Spleen (tissue), 11 donors: ENCODE data around the gene TMEM50A. TPM values are rescaled to one million over a fixed set of nuclear protein-coding genes. Genes with fewer than 3 reads are reported as not detected.
"Not testable (repeated sequence)": the region's sequence is repeated elsewhere in the genome, so short reads cannot be mapped to it uniquely, and the experiment has no call there.

Experiments used
- DNase-seq: peaks from one replicate; pipeline ENCODE4 v3.0.0-alpha.2; 2020
- H3K27ac ChIP-seq, 8 donors: fragments of 200-600 bp; sonication (generic) in 7 of 8; 1 replicate in 4 of 8; 2 replicates in 4 of 8; pipeline versions ENCODE4 v1.5.0 to v1.8.0; 2016 to 2021; ENCODE audit warnings: inconsistent platforms in 4 of 8, mild to moderate bottlenecking in 4 of 8, moderate library complexity in 1 of 8
- H3K27me3 ChIP-seq, 7 donors: fragments of 200-600 bp; sonication (generic) in 6 of 7; replicated peaks in 1 of 7; 1 replicate in 4 of 7; 2 replicates in 3 of 7; pipeline versions ENCODE4 v1.5.0 to v1.8.0; 2016 to 2021; ENCODE audit warnings: inconsistent platforms in 3 of 7, mild to moderate bottlenecking in 1 of 7
- H3K36me3 ChIP-seq, 6 donors: fragments of 200-600 bp; sonication (generic) in 5 of 6; 1 replicate in 4 of 6; 2 replicates in 2 of 6; pipeline versions ENCODE4 v1.5.0 to v1.8.0; 2016 to 2021; ENCODE audit warnings: inconsistent platforms in 2 of 6
- H3K4me1 ChIP-seq, 6 donors: fragments of 200-600 bp; sonication (generic) in 5 of 6; 1 replicate in 3 of 6; 2 replicates in 3 of 6; pipeline versions ENCODE4 v1.5.0 to v1.8.0; 2016 to 2021; ENCODE audit warnings: inconsistent platforms in 3 of 6
- H3K4me3 ChIP-seq, 8 donors: fragments of 200-600 bp; sonication (generic) in 7 of 8; 1 replicate in 4 of 8; 2 replicates in 4 of 8; pipeline versions ENCODE4 v1.5.0 to v1.8.0; 2016 to 2021; ENCODE audit warnings: inconsistent platforms in 4 of 8, mild to moderate bottlenecking in 4 of 8, moderate library complexity in 2 of 8
- H3K9me3 ChIP-seq, 8 donors: fragments of 200-600 bp; sonication (generic) in 7 of 8; 1 replicate in 4 of 8; 2 replicates in 4 of 8; pipeline versions ENCODE4 v1.5.0 to v1.8.0; 2016 to 2021; ENCODE audit warnings: inconsistent platforms in 4 of 8
- POLR2A ChIP-seq, 3 donors: fragments of 450-650 bp; IDR thresholded peaks; one replicate each; pipeline ENCODE4 v1.5.1; 2017; ENCODE audit warnings: antibody characterized with exemption in 3 of 3, mild to moderate bottlenecking in 1 of 3
- POLR2AphosphoS5 ChIP-seq, 3 donors: sonication (generic); formaldehyde crosslinking; IDR thresholded peaks; one replicate each; pipeline ENCODE4 v1.5.1; 2017; ENCODE audit warnings: antibody characterized with exemption in 3 of 3
- WGBS, 5 donors: extraction: QIAGEN DNeasy Blood & Tissue Kit in 3 of 5; methylation state at CpG; one replicate each; pipeline versions ENCODE4 v1.1.5 to v1.1.7; 2013 to 2018; 5-methylcytosine and 5-hydroxymethylcytosine counted together
- intact Hi-C: fragments of 100-400 bp; cut with DNase I; formaldehyde crosslinking; loops from one replicate; pipeline ENCODE4 v1.15.0; 2023; ENCODE audit warnings: low total_unique reads
- polyA plus RNA-seq, 3 donors: library from polyadenylated mRNA; stranded (reverse); fragments of 200-250 nt; gene quantifications; one replicate each; pipeline ENCODE4 v1.2.1, GENCODE V29; 2013
- total RNA-seq, 7 donors: library from RNA; depleted of rRNA in 3 of 7; stranded (reverse); fragments of >200 nt in 3 of 7; fragmentation: NEBNext Ultra II Directional in 4 of 7; extraction: Animal tissue kit (Norgen Biotek cat#: 25700) in 4 of 7; gene quantifications; one replicate each; pipeline versions ENCODE4 v1.1.0 to v1.2.1, GENCODE V29; 2016 to 2021
- TF ChIP-seq, protein P1 (sequence below), 11 experiments: fragments of 200-600 bp in 7 of 11; fragments of 450-650 bp in 4 of 11; sonication (generic) in 4 of 11; IDR thresholded peaks in 8 of 11; conservative IDR thresholded peaks in 3 of 11; 1 replicate in 7 of 11; 2 replicates in 4 of 11; pipeline versions ENCODE4 v1.4.0 to v1.8.0; 2016 to 2021; ENCODE audit warnings: antibody characterized with exemption in 11 of 11, inconsistent platforms in 4 of 11, mild to moderate bottlenecking in 1 of 11
- donor health status: healthy with polysubstance abuse.
- donor health status: DM: no; HTN: no; CAD: no; lungs with moderate emphysema.
- donor health status: DM: no; HTN: no; CAD: no.
- donor health status: Bipolar disorder and iron deficiency.
- donor health status: healthy.
- donor health status: DM: no; HTN: no; CAD: no.
- donor health status: DM: yes; HTN: yes; CAD: no.

Gene TMEM50A
- total and polyA plus RNA-seq, 10 donors: 44.1 to 108 (median 80.4) TPM

DNA sequence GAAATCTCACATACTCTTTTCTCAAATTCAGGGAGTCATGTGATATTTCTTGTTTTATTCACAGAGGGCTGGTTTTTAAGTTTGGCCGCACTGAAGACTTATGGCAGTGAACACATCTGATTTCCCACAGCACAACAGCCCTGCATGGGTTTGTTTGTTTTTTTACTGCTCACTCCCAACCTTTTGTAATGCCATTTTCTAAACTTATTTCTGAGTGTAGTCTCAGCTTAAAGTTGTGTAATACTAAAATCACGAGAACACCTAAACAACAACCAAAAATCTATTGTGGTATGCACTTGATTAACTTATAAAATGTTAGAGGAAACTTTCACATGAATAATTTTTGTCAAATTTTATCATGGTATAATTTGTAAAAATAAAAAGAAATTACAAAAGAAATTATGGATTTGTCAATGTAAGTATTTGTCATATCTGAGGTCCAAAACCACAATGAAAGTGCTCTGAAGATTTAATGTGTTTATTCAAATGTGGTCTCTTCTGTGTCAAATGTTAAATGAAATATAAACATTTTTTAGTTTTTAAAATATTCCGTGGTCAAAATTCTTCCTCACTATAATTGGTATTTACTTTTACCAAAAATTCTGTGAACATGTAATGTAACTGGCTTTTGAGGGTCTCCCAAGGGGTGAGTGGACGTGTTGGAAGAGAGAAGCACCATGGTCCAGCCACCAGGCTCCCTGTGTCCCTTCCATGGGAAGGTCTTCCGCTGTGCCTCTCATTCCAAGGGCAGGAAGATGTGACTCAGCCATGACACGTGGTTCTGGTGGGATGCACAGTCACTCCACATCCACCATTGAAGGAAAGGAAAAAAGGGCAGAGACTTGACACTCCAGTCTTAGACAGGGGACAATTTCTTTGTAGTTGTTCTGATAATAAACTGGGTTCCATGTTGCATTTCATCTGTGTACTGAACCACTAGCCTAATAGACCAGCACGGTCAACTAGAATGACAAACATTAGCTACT is 22.8 kb downstream of the TMEM50A start:
- TF ChIP-seq POLR2A (IDR thresholded peaks at IDR 0.05): no peak
- TF ChIP-seq POLR2AphosphoS5 (IDR thresholded peaks at IDR 0.05): peak in 1 of 3 donors; percentile 16
- Histone ChIP-seq H3K4me3 (no peak overlapping the region), H3K27me3 (no peaks in the 10 kb centered on the region), H3K4me1 (peaks cover 0 to 11% (median 2%) of the 10 kb centered on the region in 6 donors), H3K36me3 (peaks cover 0 to 63% (median 51%) of the 10 kb centered on the region in 6 donors), H3K27ac (peak overlapping the region in 2 of 8 donors; percentile 19 to 39), H3K9me3 (no peaks in the 10 kb centered on the region)
- intact Hi-C loops: no loop called here
- DNase-seq: no peak
- WGBS, 5 donors: 89 to 94% (median 92%) methylated on average over 7 of the region's 7 CpGs

DNA sequence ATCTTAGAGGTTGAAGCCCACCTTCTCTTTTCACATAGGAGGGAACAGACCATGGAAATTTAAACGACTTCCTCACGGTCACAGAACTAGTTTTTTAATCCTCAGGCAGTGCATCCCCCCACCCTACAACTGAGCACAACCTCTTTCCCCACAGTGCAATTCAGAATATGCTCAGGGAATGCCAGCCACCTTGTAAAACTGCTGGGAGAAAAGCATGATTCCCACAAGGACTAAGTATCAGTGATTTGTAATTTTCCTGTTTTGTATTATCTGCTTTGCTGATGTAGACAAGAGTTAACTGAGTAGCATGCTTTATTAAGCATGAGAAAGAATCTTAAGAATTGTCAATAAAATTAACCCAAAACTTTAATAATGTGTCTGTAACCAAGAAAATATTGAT is 23.8 kb downstream of the TMEM50A start:
- no peaks in the 10 kb centered on the region for H3K27me3 ChIP-seq
- intact Hi-C loops: no loop called here
- H3K27ac ChIP-seq: peak overlapping the region in 3 of 8 donors; percentile 19 to 39 (median 28)
- H3K36me3 ChIP-seq: peaks cover 0 to 53% (median 44%) of the 10 kb centered on the region in 6 donors
- DNase-seq: no peak
- no peaks in the 10 kb centered on the region for H3K9me3 ChIP-seq
- peaks cover 0 to 2% (median under 1%) of the 10 kb centered on the region in 6 donors for H3K4me1 ChIP-seq
- TF ChIP-seq, protein P1, sequence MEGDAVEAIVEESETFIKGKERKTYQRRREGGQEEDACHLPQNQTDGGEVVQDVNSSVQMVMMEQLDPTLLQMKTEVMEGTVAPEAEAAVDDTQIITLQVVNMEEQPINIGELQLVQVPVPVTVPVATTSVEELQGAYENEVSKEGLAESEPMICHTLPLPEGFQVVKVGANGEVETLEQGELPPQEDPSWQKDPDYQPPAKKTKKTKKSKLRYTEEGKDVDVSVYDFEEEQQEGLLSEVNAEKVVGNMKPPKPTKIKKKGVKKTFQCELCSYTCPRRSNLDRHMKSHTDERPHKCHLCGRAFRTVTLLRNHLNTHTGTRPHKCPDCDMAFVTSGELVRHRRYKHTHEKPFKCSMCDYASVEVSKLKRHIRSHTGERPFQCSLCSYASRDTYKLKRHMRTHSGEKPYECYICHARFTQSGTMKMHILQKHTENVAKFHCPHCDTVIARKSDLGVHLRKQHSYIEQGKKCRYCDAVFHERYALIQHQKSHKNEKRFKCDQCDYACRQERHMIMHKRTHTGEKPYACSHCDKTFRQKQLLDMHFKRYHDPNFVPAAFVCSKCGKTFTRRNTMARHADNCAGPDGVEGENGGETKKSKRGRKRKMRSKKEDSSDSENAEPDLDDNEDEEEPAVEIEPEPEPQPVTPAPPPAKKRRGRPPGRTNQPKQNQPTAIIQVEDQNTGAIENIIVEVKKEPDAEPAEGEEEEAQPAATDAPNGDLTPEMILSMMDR (IDR thresholded peaks at IDR 0.05 in 8 of 11, conservative IDR thresholded peaks at IDR 0.05 in 3 of 11): no peak
- TF ChIP-seq POLR2AphosphoS5 (IDR thresholded peaks at IDR 0.05) (no peak), POLR2A (IDR thresholded peaks at IDR 0.05) (no peak)
- H3K4me3 ChIP-seq: no peak overlapping the region
- WGBS, 5 donors: 70 to 90% (median 82%) methylated on average over 2 of the region's 2 CpGs

DNA sequence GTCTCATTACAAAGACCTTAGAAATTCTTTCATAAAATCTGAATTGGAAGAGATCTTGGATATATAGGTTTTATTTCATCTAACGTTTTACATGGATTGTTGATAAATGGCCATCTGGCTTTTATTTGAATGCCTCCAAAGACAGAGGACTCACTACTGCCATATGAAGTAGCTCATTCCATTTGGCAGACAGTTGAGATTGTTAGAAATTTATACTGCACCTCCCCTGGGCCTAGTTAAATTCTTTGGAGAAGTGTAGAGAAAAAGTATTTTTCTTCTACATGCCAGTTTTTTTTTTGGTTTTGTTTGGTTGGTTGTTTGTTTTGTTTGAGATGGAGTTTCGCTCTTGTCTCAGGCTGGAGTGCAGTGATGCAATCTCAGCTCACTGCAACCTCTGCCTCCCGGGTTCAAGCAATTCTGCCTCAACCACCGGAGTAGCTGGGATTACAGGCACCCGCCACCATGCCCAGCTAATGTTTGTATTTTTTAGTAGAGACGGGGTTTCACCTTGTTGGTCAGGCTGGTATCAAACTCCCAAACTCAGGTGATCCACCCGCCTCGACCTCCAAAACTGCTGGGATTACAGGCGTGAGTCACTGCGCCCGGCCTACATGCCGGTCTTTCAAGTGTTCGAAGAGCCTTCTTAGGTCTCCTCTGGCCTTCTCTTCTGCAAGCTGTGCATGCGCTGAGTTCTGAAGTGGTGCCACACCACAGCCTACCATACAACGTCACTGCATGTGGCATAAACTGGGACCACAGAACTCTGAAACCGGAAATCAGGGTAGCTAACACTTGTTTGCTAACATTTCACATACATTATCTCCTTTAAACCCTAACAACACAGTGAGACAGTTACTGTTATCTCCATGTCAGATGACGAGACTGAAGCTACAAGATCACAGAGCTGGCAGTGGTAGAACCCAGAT is 24.8 kb downstream of the TMEM50A start:
- DNase-seq, H3K27me3 ChIP-seq, H3K4me3 ChIP-seq, H3K9me3 ChIP-seq, intact Hi-C loops, H3K4me1 ChIP-seq, H3K27ac ChIP-seq: not testable (repeated sequence)
- peaks cover 0 to 44% (median 38%) of the 10 kb centered on the region in 6 donors for H3K36me3 ChIP-seq
- no CpG with 5 or more reads among the region's 17 CpGs for WGBS, 5 donors

DNA sequence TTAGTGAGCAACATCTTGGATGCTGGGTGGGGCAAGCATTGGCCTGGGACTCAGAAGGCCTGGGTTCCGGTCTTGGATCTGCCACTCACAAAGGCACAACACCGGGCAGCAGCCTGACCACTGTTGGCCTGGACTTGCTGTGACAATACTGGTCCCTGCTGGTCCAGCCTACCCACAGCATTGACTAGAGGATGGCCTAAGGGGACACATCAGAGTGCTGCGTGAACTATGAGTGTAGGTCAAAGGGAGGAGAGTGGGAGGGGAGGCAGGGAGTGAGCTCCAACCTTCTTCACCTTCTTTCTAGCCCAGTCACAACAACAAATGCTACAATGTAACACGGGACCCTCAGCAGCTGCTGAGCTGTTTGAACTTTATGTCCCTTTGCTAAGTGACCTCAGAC is 31.1 kb downstream of the TMEM50A start:
- Histone ChIP-seq H3K27me3 (no peaks in the 10 kb centered on the region), H3K9me3 (no peaks in the 10 kb centered on the region), H3K36me3 (peaks cover 0 to 6% (median 0%) of the 10 kb centered on the region in 6 donors), H3K27ac (no peak overlapping the region), H3K4me1 (peaks cover 0 to 5% (median 0%) of the 10 kb centered on the region in 6 donors), H3K4me3 (no peak overlapping the region)
- DNase-seq: no peak
- intact Hi-C loops: no loop called here
- 78 to 99% (median 87%) methylated on average over 4 of the region's 4 CpGs for WGBS, 5 donors
- TF ChIP-seq POLR2AphosphoS5 (IDR thresholded peaks at IDR 0.05) (no peak), POLR2A (IDR thresholded peaks at IDR 0.05) (no peak)
- TF ChIP-seq, protein P1 (IDR thresholded peaks at IDR 0.05 in 8 of 11, conservative IDR thresholded peaks at IDR 0.05 in 3 of 11): no peak

DNA sequence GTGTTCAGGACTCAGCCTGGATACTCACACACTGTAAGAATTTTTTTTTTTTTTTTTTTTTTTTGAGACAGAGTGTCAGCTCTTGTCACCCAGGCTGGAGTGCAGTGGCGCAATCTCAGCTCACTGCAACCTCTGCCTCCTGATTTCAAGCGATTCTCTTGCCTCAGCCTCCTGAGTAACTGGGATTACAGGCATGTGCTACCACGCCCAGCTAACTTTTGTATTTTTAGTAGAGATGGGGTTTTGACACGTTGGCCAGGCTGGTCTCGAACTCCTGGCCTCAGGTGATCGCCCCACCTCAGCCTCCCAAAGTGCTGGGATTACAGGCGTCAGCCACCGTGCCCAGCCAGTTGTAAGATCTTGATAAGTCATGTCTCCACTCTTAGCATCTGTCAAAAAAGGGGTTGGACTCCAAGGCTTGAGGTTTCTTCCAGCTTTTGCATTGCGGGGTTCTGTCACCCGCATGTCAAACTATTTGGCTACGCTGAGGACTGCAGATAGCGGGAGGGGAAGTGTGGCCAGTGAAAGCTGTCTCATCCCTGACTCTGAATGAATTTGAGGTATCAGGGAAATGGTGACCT is 31.6 kb downstream of the TMEM50A start:
- intact Hi-C loops, H3K4me3 ChIP-seq, H3K27ac ChIP-seq, H3K36me3 ChIP-seq, DNase-seq, H3K27me3 ChIP-seq, H3K4me1 ChIP-seq, H3K9me3 ChIP-seq: not testable (repeated sequence)
- 67 to 91% (median 86%) methylated on average over 11 to 12 of the region's 12 CpGs for WGBS, 5 donors

DNA sequence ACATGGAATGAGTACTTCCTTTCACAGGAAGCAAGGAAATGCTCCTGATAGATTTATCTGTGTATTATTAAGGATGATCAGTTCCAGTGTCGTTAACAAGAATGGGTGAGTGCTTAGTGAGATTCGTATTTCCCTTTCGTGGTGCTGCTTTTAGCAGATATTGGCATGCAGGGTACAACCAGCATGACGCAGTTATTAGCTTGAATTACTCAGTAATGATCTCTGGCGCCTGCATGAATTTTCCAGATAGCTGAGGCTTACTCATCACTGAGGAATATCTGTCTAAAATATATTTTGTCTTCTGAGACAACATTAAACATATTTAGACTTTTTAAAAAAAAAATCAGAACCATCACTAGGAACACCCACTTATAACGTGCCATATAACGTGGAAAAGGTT is 33.6 kb downstream of the TMEM50A start:
- 73 to 88% (median 78%) methylated on average over 7 of the region's 7 CpGs for WGBS, 5 donors
- not testable (repeated sequence) for H3K4me1 ChIP-seq, DNase-seq

DNA sequence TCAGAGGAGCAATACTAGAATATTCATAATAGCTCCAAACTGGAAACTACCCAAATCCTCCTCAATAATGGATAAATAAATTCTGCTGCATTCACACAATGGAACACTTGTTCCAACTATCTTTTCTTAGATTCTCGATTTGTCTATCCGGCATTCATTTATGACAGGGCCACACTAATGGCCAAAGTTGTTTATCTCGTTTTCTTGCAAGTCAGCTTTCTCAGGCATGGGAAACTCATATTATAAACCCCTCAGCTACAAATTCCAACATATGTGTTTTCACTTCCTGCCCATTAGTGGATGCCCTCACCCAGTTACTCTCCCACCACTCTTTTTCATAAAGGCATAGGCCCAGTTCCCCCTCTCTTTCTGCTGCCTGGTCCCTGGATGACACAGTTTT is 40.2 kb downstream of the TMEM50A start:
- 88 to 95% (median 92%) methylated on average over 3 of the region's 3 CpGs for WGBS, 5 donors
- H3K27ac ChIP-seq, H3K27me3 ChIP-seq, DNase-seq, H3K4me3 ChIP-seq, intact Hi-C loops, H3K9me3 ChIP-seq, H3K4me1 ChIP-seq: not testable (repeated sequence)
- peaks cover 0 to 14% (median 0%) of the 10 kb centered on the region in 6 donors for H3K36me3 ChIP-seq

More for the DNA sequence above, 33.6 kb downstream of the TMEM50A start:
- intact Hi-C loops, H3K27ac ChIP-seq, H3K4me3 ChIP-seq, H3K9me3 ChIP-seq, H3K36me3 ChIP-seq, H3K27me3 ChIP-seq: not testable (repeated sequence)
